Bronchus fibroblast of lung (primary cell): ENCODE data around the gene IGFL3. TPM values are rescaled to one million over a fixed set of nuclear protein-coding genes. Genes with fewer than 3 reads are reported as not detected.

ENCODE experiments used
- total RNA-seq: library from RNA; depleted of rRNA; stranded (reverse); fragments of >200 nt; gene quantifications from 2 replicates; pipeline ENCODE4 v1.2.3, GENCODE V29; 2015

IGFL3 gene
- not detected in 2 replicates for total RNA-seq

GRCh38 chr19:46124638-46125115, at the start of gene IGFL3:
Gene IGFL3 (minus strand): TSS chr19:46124688. CDS start chr19:46124649, 39 bp downstream.

GRCh38 chr19:46147791-46148288, 23.4 kb upstream of the IGFL3 start, which contains the start of gene IGFL2:
Gene IGFL2 (plus strand): TSS chr19:46148238. CDS start chr19:46148279, 41 bp downstream.

Other genes starting within 250 kb of the IGFL3 start
- 23.4 and 24.4 TPM in 2 replicates for gene IRF2BP1, start 238.5 kb downstream of the IGFL3 start, total RNA-seq
- gene MYPOP, start 222.1 kb downstream of the IGFL3 start, total RNA-seq = 2.7 and 2.9 TPM in 2 replicates
- gene NANOS2, start 209.9 kb downstream of the IGFL3 start, total RNA-seq = not detected in 2 replicates
- under 0.01 TPM in 1 of 2 replicates, not detected in the other for gene NOVA2, start 150.8 kb downstream of the IGFL3 start, total RNA-seq
- 12.9 and 14.3 TPM in 2 replicates for gene CCDC61, start 129.2 kb downstream of the IGFL3 start, total RNA-seq
- gene PGLYRP1, start 101.6 kb downstream of the IGFL3 start, total RNA-seq = not detected in 2 replicates
- not detected in 2 replicates for gene IGFL4, start 83.7 kb downstream of the IGFL3 start, total RNA-seq
- gene IGFL2, start 23.6 kb upstream of the IGFL3 start, total RNA-seq = not detected in 2 replicates
- gene IGFL1, start 105.1 kb upstream of the IGFL3 start, total RNA-seq = not detected in 2 replicates
- 9.1 and 10.7 TPM in 2 replicates for gene HIF3A, start 172.4 kb upstream of the IGFL3 start, total RNA-seq
- gene PPP5C, start 222.4 kb upstream of the IGFL3 start, total RNA-seq = 109 and 119 TPM in 2 replicates